Liver (tissue), 9 donors: ENCODE data around the gene KDM5C. TPM values are rescaled to one million over a fixed set of nuclear protein-coding genes. Genes with fewer than 3 reads are reported as not detected.

Experiments used
- DNase-seq: peaks from one replicate; pipeline ENCODE4 v3.0.0-alpha.2; 2017; ENCODE audit warnings: low spot score
- H3K27ac ChIP-seq, 2 donors: one replicate each; pipeline ENCODE4 v1.7.0; 2013; ENCODE audit warnings: inconsistent platforms in 2 of 2, low read length in 2 of 2, control low read depth in 1 of 2, low read depth in 1 of 2, mild to moderate bottlenecking in 1 of 2
- H3K27me3 ChIP-seq, 4 donors: one replicate each; pipeline versions ENCODE4 v1.6.1 to v1.7.0; 2013; ENCODE audit warnings: low read length in 3 of 4, inconsistent platforms in 1 of 4, mild to moderate bottlenecking in 1 of 4, moderate library complexity in 1 of 4; ENCODE audit not compliant: control insufficient read depth in 4 of 4, insufficient read depth in 4 of 4
- H3K36me3 ChIP-seq, 4 donors: one replicate each; pipeline versions ENCODE4 v1.6.1 to v1.7.0; 2013; ENCODE audit warnings: low read length in 3 of 4, mild to moderate bottlenecking in 3 of 4, low read depth in 1 of 4, moderate library complexity in 1 of 4; ENCODE audit not compliant: control insufficient read depth in 4 of 4, insufficient read depth in 3 of 4
- H3K4me1 ChIP-seq, 4 donors: one replicate each; pipeline versions ENCODE4 v1.6.1 to v1.7.0; 2013; ENCODE audit warnings: low read length in 3 of 4, mild to moderate bottlenecking in 3 of 4, moderate library complexity in 1 of 4; ENCODE audit not compliant: control insufficient read depth in 4 of 4, insufficient read depth in 4 of 4
- H3K4me3 ChIP-seq, 3 donors: one replicate each; pipeline versions ENCODE4 v1.6.1 to v1.7.0; 2013; ENCODE audit warnings: low read length in 3 of 3, control low read depth in 1 of 3, low read depth in 1 of 3, mild to moderate bottlenecking in 1 of 3
- H3K9ac ChIP-seq, 2 donors: one replicate each; pipeline ENCODE4 v1.7.0; 2013; ENCODE audit warnings: low read length in 2 of 2, mild to moderate bottlenecking in 2 of 2, moderate library complexity in 2 of 2, control low read depth in 1 of 2, low read depth in 1 of 2
- H3K9me3 ChIP-seq, 4 donors: one replicate each; pipeline versions ENCODE4 v1.6.1 to v1.7.0; 2013; ENCODE audit warnings: low read length in 3 of 4; ENCODE audit not compliant: control insufficient read depth in 4 of 4
- FOXA1 ChIP-seq: IDR thresholded peaks from 2 replicates; pipeline ENCODE4 v1.6.1; 2016; ENCODE audit warnings: antibody characterized with exemption
- FOXA2 ChIP-seq: IDR thresholded peaks from 2 replicates; pipeline ENCODE4 v1.6.1; 2016; ENCODE audit warnings: antibody characterized with exemption
- GABPA ChIP-seq, 2 donors: IDR thresholded peaks in 1 of 2; conservative IDR thresholded peaks in 1 of 2; 2 replicates each; pipeline ENCODE4 v1.6.1; 2016; ENCODE audit warnings: antibody characterized with exemption in 2 of 2, mild to moderate bottlenecking in 1 of 2, moderate library complexity in 1 of 2
- HNF4A ChIP-seq, 2 donors: conservative IDR thresholded peaks; 2 replicates each; pipeline ENCODE4 v1.6.1; 2016; ENCODE audit warnings: antibody characterized with exemption in 2 of 2, mild to moderate bottlenecking in 2 of 2
- HNF4G ChIP-seq: IDR thresholded peaks from 2 replicates; pipeline ENCODE4 v1.6.1; 2016; ENCODE audit warnings: antibody characterized with exemption
- JUND ChIP-seq, 2 donors: IDR thresholded peaks; 2 replicates each; pipeline ENCODE4 v1.6.1; 2016; ENCODE audit warnings: antibody characterized with exemption in 2 of 2
- NR2F2 ChIP-seq: IDR thresholded peaks from 2 replicates; pipeline ENCODE4 v1.6.1; 2016; ENCODE audit warnings: antibody characterized with exemption
- RAD21 ChIP-seq, 2 donors: IDR thresholded peaks; 2 replicates each; pipeline ENCODE4 v1.6.1; 2016; ENCODE audit warnings: antibody characterized with exemption in 2 of 2, mild to moderate bottlenecking in 2 of 2
- SP1 ChIP-seq: IDR thresholded peaks from 2 replicates; pipeline ENCODE4 v1.6.1; 2018; ENCODE audit warnings: antibody characterized with exemption, mild to moderate bottlenecking
- YY1 ChIP-seq: IDR thresholded peaks from 2 replicates; pipeline ENCODE4 v1.6.1; 2016; ENCODE audit warnings: antibody characterized with exemption, mild to moderate bottlenecking
- WGBS: extraction: QIAGEN DNeasy Blood & Tissue Kit; methylation state at CpG from one replicate; pipeline ENCODE4 v1.1.7; 2013; 5-methylcytosine and 5-hydroxymethylcytosine counted together
- polyA plus RNA-seq, 2 donors: library from polyadenylated mRNA; stranded (reverse) in 1 of 2; unstranded in 1 of 2; fragments of 200-250 nt in 1 of 2; fragments of >200 nt in 1 of 2; fragmentation: Nextera tagmentation in 1 of 2; extraction: Ambion mirVana in 1 of 2; gene quantifications; one replicate each; pipeline versions ENCODE4 v1.2.1 to v1.2.3, GENCODE V29; 2013 to 2015
- total RNA-seq, 2 donors: library from RNA; depleted of rRNA; stranded (reverse); fragments of >200 nt; gene quantifications; one replicate each; pipeline ENCODE4 v1.2.3, GENCODE V29; 2014
- TF ChIP-seq, protein P1 (sequence below): IDR thresholded peaks from 2 replicates; pipeline ENCODE4 v1.6.1; 2016; ENCODE audit warnings: antibody characterized with exemption
- TF ChIP-seq, protein P2 (sequence below): IDR thresholded peaks from 2 replicates; pipeline ENCODE4 v1.6.1; 2016; ENCODE audit warnings: antibody characterized with exemption
- TF ChIP-seq, protein P3 (sequence below): fragments of 150-350 bp; IDR thresholded peaks from 2 replicates; pipeline ENCODE4 v1.5.1; 2017; ENCODE audit warnings: improper control_type of control experiment, low read depth, low read length; ENCODE audit not compliant: missing input control
- TF ChIP-seq, protein P4 (sequence below): IDR thresholded peaks from 2 replicates; pipeline ENCODE4 v1.6.1; 2016; ENCODE audit warnings: antibody characterized with exemption
- donor health status: healthy.
- donor health status: healthy.
- donor health status: healthy.
- donor health status: healthy.
- donor health status: healthy.

Gene KDM5C
- total and polyA plus RNA-seq, 4 donors, result 14.7 to 74.7 (median 27.0) TPM

DNA sequence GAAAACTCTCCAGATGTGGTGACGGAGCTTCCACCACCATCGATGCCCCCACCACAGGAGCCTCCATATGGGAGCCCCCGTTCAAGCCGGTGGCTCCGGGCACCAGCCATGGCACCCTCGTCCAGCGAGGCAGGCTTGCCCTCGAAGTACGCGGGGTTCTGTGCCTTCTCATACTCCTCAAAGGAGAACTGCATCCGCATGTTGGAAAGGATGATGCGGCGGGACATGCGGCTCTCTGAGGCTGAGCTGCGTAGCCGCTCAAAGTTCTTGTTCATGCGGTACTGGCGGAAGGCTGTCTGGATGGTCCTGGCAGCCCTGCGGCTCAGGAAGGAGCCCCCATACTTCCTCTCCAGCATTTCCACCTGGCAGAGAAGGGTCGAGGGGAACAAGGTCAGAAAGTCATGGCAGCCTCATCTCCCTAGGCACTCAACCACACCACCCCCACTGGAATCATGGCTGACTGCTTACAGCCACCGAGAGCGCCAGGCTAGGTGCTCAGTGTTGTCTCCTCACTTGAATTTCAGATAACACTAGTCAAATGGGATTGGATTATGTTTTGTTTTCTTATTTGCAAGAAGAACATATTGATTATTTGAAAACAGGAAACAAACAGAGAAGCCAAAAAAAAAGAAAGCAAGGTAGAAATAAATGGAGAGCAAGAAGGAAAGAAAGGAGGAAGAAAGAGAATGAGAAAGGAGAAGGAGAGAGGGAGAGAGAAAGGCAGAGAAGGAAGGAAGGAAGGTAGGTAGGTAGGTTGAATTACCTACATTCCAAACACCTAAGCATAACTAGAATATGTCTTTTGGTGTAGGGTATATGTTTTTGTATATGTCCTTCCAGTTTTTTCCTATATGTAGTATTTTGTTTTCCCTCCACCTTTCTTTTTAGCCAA lies 29.8 kb upstream of the KDM5C start:
- H3K27ac ChIP-seq, result no peak overlapping the region
- H3K36me3 ChIP-seq, result no peaks in the 10 kb centered on the region
- WGBS, result 92% methylated on average over 22 of the region's 22 CpGs
- DNase-seq, result no peak
- no peak overlapping the region for H3K4me3 ChIP-seq
- TF ChIP-seq RAD21 (IDR thresholded peaks at IDR 0.05), result no peak
- no peak for TF ChIP-seq HNF4G
- TF ChIP-seq GABPA (IDR thresholded peaks at IDR 0.05 in 1 of 2, conservative IDR thresholded peaks at IDR 0.05 in 1 of 2), result no peak
- H3K4me1 ChIP-seq, result no peaks in the 10 kb centered on the region
- H3K27me3 ChIP-seq, result no peaks in the 10 kb centered on the region
- H3K9me3 ChIP-seq, result peaks cover 0 to 1% (median 0%) of the 10 kb centered on the region in 4 donors
- H3K9ac ChIP-seq, result no peak overlapping the region

DNA sequence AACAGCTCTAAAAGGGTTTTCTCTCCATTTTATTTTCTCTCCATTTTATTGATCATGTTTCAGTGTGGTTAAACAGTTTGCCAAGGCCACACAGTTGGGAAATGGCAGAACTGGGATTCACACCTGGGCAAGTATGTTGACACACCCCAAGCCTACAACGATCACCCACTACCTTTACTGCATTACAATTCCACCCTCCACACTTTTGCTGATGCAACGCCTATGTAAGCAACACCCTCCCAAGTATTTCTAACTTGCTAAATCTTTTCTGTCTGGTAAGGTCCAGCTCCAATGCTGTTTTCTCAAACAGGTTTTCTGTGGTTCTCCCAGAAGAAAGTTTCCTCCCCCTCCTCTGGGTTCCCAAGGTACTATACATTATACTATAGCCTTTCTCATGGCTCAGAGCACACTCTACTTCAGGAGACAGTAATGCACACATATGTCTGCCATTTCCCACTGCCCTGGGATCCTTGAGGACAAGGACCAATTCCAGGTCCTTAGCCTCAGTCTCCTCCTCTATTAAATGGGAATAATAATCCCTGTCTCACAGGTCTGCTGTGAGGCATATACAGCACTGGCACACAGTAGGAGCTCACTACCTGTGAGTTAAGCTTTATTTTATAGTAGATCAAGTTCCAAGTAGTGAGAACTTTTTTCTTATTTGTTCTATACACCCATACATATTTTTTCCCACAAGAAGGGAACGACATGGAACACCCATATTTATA lies 28.4 kb upstream of the KDM5C start:
- no peak overlapping the region for H3K4me3 ChIP-seq
- no peak overlapping the region for H3K9ac ChIP-seq
- 74% methylated on average over 3 of the region's 3 CpGs for WGBS
- no peaks in the 10 kb centered on the region for H3K4me1 ChIP-seq
- H3K27ac ChIP-seq, result no peak overlapping the region
- TF ChIP-seq YY1 (no peak), HNF4A (conservative IDR thresholded peaks at IDR 0.05) (no peak), FOXA1 (no peak), SP1 (no peak), GABPA (IDR thresholded peaks at IDR 0.05 in 1 of 2, conservative IDR thresholded peaks at IDR 0.05 in 1 of 2) (no peak), JUND (IDR thresholded peaks at IDR 0.05) (no peak), NR2F2 (no peak), RAD21 (IDR thresholded peaks at IDR 0.05) (no peak), FOXA2 (no peak)
- TF ChIP-seq, protein P1, sequence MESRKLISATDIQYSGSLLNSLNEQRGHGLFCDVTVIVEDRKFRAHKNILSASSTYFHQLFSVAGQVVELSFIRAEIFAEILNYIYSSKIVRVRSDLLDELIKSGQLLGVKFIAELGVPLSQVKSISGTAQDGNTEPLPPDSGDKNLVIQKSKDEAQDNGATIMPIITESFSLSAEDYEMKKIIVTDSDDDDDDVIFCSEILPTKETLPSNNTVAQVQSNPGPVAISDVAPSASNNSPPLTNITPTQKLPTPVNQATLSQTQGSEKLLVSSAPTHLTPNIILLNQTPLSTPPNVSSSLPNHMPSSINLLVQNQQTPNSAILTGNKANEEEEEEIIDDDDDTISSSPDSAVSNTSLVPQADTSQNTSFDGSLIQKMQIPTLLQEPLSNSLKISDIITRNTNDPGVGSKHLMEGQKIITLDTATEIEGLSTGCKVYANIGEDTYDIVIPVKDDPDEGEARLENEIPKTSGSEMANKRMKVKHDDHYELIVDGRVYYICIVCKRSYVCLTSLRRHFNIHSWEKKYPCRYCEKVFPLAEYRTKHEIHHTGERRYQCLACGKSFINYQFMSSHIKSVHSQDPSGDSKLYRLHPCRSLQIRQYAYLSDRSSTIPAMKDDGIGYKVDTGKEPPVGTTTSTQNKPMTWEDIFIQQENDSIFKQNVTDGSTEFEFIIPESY, result no peak
- TF ChIP-seq, protein P2, sequence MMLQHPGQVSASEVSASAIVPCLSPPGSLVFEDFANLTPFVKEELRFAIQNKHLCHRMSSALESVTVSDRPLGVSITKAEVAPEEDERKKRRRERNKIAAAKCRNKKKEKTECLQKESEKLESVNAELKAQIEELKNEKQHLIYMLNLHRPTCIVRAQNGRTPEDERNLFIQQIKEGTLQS, result no peak
- TF ChIP-seq, protein P3, sequence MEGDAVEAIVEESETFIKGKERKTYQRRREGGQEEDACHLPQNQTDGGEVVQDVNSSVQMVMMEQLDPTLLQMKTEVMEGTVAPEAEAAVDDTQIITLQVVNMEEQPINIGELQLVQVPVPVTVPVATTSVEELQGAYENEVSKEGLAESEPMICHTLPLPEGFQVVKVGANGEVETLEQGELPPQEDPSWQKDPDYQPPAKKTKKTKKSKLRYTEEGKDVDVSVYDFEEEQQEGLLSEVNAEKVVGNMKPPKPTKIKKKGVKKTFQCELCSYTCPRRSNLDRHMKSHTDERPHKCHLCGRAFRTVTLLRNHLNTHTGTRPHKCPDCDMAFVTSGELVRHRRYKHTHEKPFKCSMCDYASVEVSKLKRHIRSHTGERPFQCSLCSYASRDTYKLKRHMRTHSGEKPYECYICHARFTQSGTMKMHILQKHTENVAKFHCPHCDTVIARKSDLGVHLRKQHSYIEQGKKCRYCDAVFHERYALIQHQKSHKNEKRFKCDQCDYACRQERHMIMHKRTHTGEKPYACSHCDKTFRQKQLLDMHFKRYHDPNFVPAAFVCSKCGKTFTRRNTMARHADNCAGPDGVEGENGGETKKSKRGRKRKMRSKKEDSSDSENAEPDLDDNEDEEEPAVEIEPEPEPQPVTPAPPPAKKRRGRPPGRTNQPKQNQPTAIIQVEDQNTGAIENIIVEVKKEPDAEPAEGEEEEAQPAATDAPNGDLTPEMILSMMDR, result no peak
- TF ChIP-seq, protein P4, sequence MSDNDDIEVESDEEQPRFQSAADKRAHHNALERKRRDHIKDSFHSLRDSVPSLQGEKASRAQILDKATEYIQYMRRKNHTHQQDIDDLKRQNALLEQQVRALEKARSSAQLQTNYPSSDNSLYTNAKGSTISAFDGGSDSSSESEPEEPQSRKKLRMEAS, result no peak
- no peak for DNase-seq
- H3K36me3 ChIP-seq, result no peaks in the 10 kb centered on the region
- no peaks in the 10 kb centered on the region for H3K27me3 ChIP-seq
- peaks cover 0 to 1% (median 0%) of the 10 kb centered on the region in 4 donors for H3K9me3 ChIP-seq
